HFFc6 (cell line): ENCODE data around the gene PLCL1. TPM values are rescaled to one million over a fixed set of nuclear protein-coding genes. Genes with fewer than 3 reads are reported as not detected.

Source experiments
- DNase-seq: peaks from one replicate; pipeline ENCODE4 v3.0.0-alpha.2; 2018
- H3K27ac Mint-ChIP-seq: 2 replicates; pipeline ENCODE4 v1.8.0; 2020; ENCODE audit warnings: mild to moderate bottlenecking, mixed read lengths
- H3K27me3 Mint-ChIP-seq: 2 replicates; pipeline ENCODE4 v1.8.0; 2021; ENCODE audit warnings: mild to moderate bottlenecking, moderate library complexity, mixed read lengths; ENCODE audit not compliant: insufficient read depth
- H3K36me3 Mint-ChIP-seq: 2 replicates; pipeline ENCODE4 v1.8.0; 2021; ENCODE audit warnings: low read depth, mixed read lengths
- H3K4me1 Mint-ChIP-seq: 2 replicates; pipeline ENCODE4 v1.8.0; 2020; ENCODE audit warnings: low read depth, mixed read lengths
- H3K4me3 Mint-ChIP-seq: 2 replicates; pipeline ENCODE4 v1.8.0; 2020; ENCODE audit warnings: mild to moderate bottlenecking, moderate library complexity, mixed read lengths
- H3K9me3 Mint-ChIP-seq: 2 replicates; pipeline ENCODE4 v1.8.0; 2020; ENCODE audit warnings: mild to moderate bottlenecking, mixed read lengths
- CTCF ChIP-seq: fragments of 200-600 bp; sonication (generic); IDR thresholded peaks from 2 replicates; pipeline ENCODE4 v1.5.0; 2021; ENCODE audit warnings: antibody characterized with exemption, mild to moderate bottlenecking
- total RNA-seq, 6 experiments: library from RNA; stranded (reverse); fragmentation: NEBNext Ultra II Directional; extraction: Animal tissue kit (Norgen Biotek cat#: 25700); gene quantifications; 2 replicates in 1 of 6; 3 replicates in 5 of 6; pipeline ENCODE4 v1.2.3, GENCODE V29; 2021

Gene PLCL1
- total RNA-seq, 6 experiments from 2014 or later, result 0.03 to 0.14 (median 0.12) TPM; not detected in 2

GRCh38 chr2:197878792-197879191 is 74.4 kb downstream of the PLCL1 start:
- Mint-ChIP-seq H3K27me3 (no peaks in the 10 kb centered on the region), H3K27ac (no peak overlapping the region), H3K4me1 (peaks cover 17% of the 10 kb centered on the region; the same call in 1 of the 2 replicates), H3K9me3 (no peaks in the 10 kb centered on the region), H3K4me3 (no peak overlapping the region), H3K36me3 (no peaks in the 10 kb centered on the region)
- TF ChIP-seq CTCF, result no peak
- no peak for DNase-seq

- no peak for DNase-seq
- H3K27ac Mint-ChIP-seq, result no peak overlapping the region
- H3K36me3 Mint-ChIP-seq, result no peaks in the 10 kb centered on the region; the same call in 1 of the 2 replicates
These were observed 75.5 kb downstream of the PLCL1 start for GRCh38 chr2:197879812-197880408.

DNA sequence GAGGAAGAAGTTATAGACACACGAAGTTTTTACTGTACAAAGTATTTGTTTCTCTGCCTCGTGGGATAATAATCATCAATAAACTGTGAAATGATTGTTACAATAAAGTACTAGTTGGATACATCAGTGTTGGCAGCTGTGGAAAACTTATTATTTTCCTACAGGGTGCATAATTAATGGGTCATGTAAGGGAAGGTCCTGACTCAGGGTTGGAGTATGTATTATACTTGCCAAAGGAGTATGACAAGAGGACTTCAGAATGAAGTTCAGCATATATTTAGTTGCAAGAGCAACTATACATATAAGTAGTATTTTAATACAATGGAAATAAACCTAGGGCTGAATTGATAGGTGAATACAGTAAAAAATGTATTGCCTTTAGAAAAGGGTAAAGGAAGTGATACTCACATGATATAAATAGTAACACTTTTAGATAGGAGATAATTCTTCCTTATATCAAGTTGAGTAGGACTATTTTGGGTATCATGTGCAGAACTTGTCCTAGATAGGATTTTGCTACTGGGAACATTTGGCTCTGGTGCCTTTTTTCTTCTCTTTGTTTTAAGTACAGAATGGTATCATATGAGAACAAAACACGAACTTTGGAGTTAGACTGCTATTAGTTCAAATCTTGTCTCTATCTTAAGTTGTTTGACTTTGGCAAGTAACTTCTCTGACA is 79.1 kb downstream of the PLCL1 start:
- peak; percentile 59 for DNase-seq
- no peak overlapping the region for H3K27ac Mint-ChIP-seq
- H3K9me3 Mint-ChIP-seq, result peaks cover 8% of the 10 kb centered on the region; the same call in 1 of the 2 replicates
- TF ChIP-seq CTCF, result no peak
- no peak overlapping the region for H3K4me3 Mint-ChIP-seq
- no peaks in the 10 kb centered on the region for H3K27me3 Mint-ChIP-seq
- H3K4me1 Mint-ChIP-seq, result peaks cover 18% of the 10 kb centered on the region; the same call in 1 of the 2 replicates
- no peaks in the 10 kb centered on the region; the same call in 1 of the 2 replicates for H3K36me3 Mint-ChIP-seq

More at GRCh38 chr2:197879812-197880408, 75.5 kb downstream of the PLCL1 start:
- Mint-ChIP-seq H3K4me1 (peaks cover 25% of the 10 kb centered on the region; the same call in 1 of the 2 replicates), H3K9me3 (peaks cover 4% of the 10 kb centered on the region; the same call in 1 of the 2 replicates), H3K4me3 (no peak overlapping the region), H3K27me3 (no peaks in the 10 kb centered on the region)
- TF ChIP-seq CTCF, result no peak

DNA sequence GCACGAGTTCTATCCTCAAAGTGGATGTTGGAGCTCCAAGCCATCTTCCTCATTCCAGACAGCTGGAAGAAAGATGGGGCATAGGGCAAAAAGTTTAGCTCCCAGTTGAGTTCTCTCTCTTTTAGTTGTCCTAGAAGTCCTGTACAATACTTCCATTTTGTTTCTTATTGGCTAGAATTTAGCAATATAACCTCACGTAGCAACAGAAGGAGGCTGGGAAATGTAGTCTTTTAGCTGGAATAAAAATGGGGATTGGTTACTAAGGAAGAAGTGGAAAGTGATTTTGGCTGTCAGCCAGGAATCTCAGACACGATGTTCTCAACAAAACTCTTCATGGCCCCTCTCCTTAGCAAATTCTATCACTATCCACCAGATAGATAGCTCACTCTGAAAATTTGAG is 79.9 kb downstream of the PLCL1 start:
- DNase-seq, result no peak
- H3K36me3 Mint-ChIP-seq, result no peaks in the 10 kb centered on the region; the same call in 1 of the 2 replicates
- H3K27ac Mint-ChIP-seq, result no peak overlapping the region
- peaks cover 8% of the 10 kb centered on the region; the same call in 1 of the 2 replicates for H3K9me3 Mint-ChIP-seq
- H3K4me3 Mint-ChIP-seq, result no peak overlapping the region
- TF ChIP-seq CTCF, result no peak
- no peaks in the 10 kb centered on the region for H3K27me3 Mint-ChIP-seq
- H3K4me1 Mint-ChIP-seq, result peaks cover 22% of the 10 kb centered on the region; the same call in 1 of the 2 replicates

DNA sequence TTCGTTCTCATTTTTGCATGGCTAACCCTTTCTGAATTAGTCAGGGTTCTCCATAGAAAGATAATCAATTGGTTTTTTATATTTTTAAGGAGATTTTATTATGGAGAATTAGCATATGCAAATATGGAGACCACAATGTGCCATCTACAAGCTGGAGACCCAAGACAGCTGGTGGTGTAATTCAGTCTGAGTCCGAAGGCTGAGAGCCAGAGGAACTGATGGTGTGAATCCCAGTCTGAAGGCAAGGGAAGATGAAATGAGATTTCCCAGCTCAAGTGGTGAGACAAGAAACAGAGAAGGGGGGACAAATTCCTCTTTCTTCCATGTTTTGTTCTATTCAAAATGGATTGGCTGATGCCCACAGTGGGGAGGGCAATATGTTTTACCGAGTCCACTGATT is 80.7 kb downstream of the PLCL1 start:
- Mint-ChIP-seq H3K4me3 (no peak overlapping the region), H3K27ac (no peak overlapping the region), H3K36me3 (no peaks in the 10 kb centered on the region; the same call in 1 of the 2 replicates), H3K4me1 (peaks cover 26% of the 10 kb centered on the region; the same call in 1 of the 2 replicates), H3K27me3 (no peaks in the 10 kb centered on the region), H3K9me3 (peaks cover 8% of the 10 kb centered on the region; the same call in 1 of the 2 replicates)
- no peak for DNase-seq
- no peak for TF ChIP-seq CTCF
